ENCODE measurements around the gene ERCC6L2.

Gene ERCC6L2

GRCh38 chr9:95874303-95874988 lies 1.0 kb upstream of the ERCC6L2 start:
- Histone ChIP-seq H3K23ac (ENCODE audit: low read length) (no peak overlapping the region), H2BK15ac (replicated peaks; ENCODE audit: low read depth) (no peak overlapping the region), H3K79me1 (ENCODE audit: low read length) (peaks cover 7% of the 10 kb centered on the region), H3K18ac (ENCODE audit: low read length) (peak overlapping the region; percentile 55), H2AK5ac (ENCODE audit: low read length) (no peak overlapping the region), H3K9ac (ENCODE audit: low read length) (peak overlapping the region; percentile 92), H2BK120ac (ENCODE audit: low read depth, low read length) (peak overlapping the region; percentile 67), H4K8ac (ENCODE audit: low read depth, low read length) (no peak overlapping the region), H3K56ac (ENCODE audit: low read length) (peak overlapping the region; percentile 93), H3K27ac (ENCODE audit: low read depth, low read length) (no peak overlapping the region), H3K27me3 (ENCODE audit: insufficient read depth, low read length, poor library complexity) (no peaks in the 10 kb centered on the region), H3K4me1 (ENCODE audit: control insufficient read depth, low read depth, low read length) (no peaks in the 10 kb centered on the region), H3K4ac (ENCODE audit: low read depth, low read length) (peak overlapping the region; percentile 88), H3K79me2 (ENCODE audit: control insufficient read depth, insufficient read depth, low read length) (peaks cover 2% of the 10 kb centered on the region), H3K36me3 (ENCODE audit: control insufficient read depth, insufficient read depth, low read length) (no peaks in the 10 kb centered on the region), H4K5ac (ENCODE audit: low read length) (no peak overlapping the region), H2BK5ac (ENCODE audit: low read length) (no peak overlapping the region), H3K4me3 (ENCODE audit: low read length) (peak overlapping the region; percentile 84), H3K4me2 (ENCODE audit: low read length) (peak overlapping the region; percentile 53)
- WGBS (ENCODE audit: extremely low coverage, insufficient coverage, low lambda C conversion rate): no CpG with 5 or more reads among the region's 10 CpGs
- DNase-seq: peak; percentile 37

GRCh38 chr9:95874989-95875304 lies 544 bp upstream of the ERCC6L2 start:
- H3K79me2 ChIP-seq (ENCODE audit: control insufficient read depth, insufficient read depth, low read length): peaks cover 2% of the 10 kb centered on the region
- peak overlapping the region; percentile 53 for H3K4me2 ChIP-seq (ENCODE audit: low read length)
- H2BK5ac ChIP-seq (ENCODE audit: low read length): peak overlapping the region; percentile 39
- peak overlapping the region; percentile 55 for H3K18ac ChIP-seq (ENCODE audit: low read length)
- peak overlapping the region; percentile 93 for H3K56ac ChIP-seq (ENCODE audit: low read length)
- WGBS (ENCODE audit: extremely low coverage, insufficient coverage, low lambda C conversion rate): no CpG with 5 or more reads among the region's 20 CpGs
- H3K27ac ChIP-seq (ENCODE audit: low read depth, low read length): peak overlapping the region; percentile 31
- H2BK120ac ChIP-seq (ENCODE audit: low read depth, low read length): peak overlapping the region; percentile 74
- peak overlapping the region; percentile 92 for H3K9ac ChIP-seq (ENCODE audit: low read length)
- H3K36me3 ChIP-seq (ENCODE audit: control insufficient read depth, insufficient read depth, low read length): no peaks in the 10 kb centered on the region
- H3K27me3 ChIP-seq (ENCODE audit: insufficient read depth, low read length, poor library complexity): no peaks in the 10 kb centered on the region
- no peak for DNase-seq
- H2BK15ac ChIP-seq (replicated peaks; ENCODE audit: low read depth): no peak overlapping the region
- H3K4me1 ChIP-seq (ENCODE audit: control insufficient read depth, low read depth, low read length): no peaks in the 10 kb centered on the region
- peak overlapping the region; percentile 88 for H3K4ac ChIP-seq (ENCODE audit: low read depth, low read length)
- no peak overlapping the region for H3K23ac ChIP-seq (ENCODE audit: low read length)
- H4K8ac ChIP-seq (ENCODE audit: low read depth, low read length): peak overlapping the region; percentile 92
- H3K4me3 ChIP-seq (ENCODE audit: low read length): peak overlapping the region; percentile 84
- H4K5ac ChIP-seq (ENCODE audit: low read length): no peak overlapping the region
- no peak overlapping the region for H2AK5ac ChIP-seq (ENCODE audit: low read length)
- H3K79me1 ChIP-seq (ENCODE audit: low read length): peaks cover 7% of the 10 kb centered on the region

- Histone ChIP-seq H3K4me2 (ENCODE audit: low read length) (no peak overlapping the region), H3K79me1 (ENCODE audit: low read length) (peaks cover 7% of the 10 kb centered on the region), H2BK15ac (replicated peaks; ENCODE audit: low read depth) (no peak overlapping the region), H2AK5ac (ENCODE audit: low read length) (no peak overlapping the region), H3K4ac (ENCODE audit: low read depth, low read length) (peak overlapping the region; percentile 17), H3K9ac (ENCODE audit: low read length) (no peak overlapping the region), H3K27ac (ENCODE audit: low read depth, low read length) (peak overlapping the region; percentile 95), H4K8ac (ENCODE audit: low read depth, low read length) (no peak overlapping the region), H3K36me3 (ENCODE audit: control insufficient read depth, insufficient read depth, low read length) (no peaks in the 10 kb centered on the region), H2BK5ac (ENCODE audit: low read length) (peak overlapping the region; percentile 90), H3K4me1 (ENCODE audit: control insufficient read depth, low read depth, low read length) (no peaks in the 10 kb centered on the region), H2BK120ac (ENCODE audit: low read depth, low read length) (no peak overlapping the region), H3K79me2 (ENCODE audit: control insufficient read depth, insufficient read depth, low read length) (peaks cover 5% of the 10 kb centered on the region), H3K27me3 (ENCODE audit: insufficient read depth, low read length, poor library complexity) (no peaks in the 10 kb centered on the region), H3K56ac (ENCODE audit: low read length) (no peak overlapping the region), H3K4me3 (ENCODE audit: low read length) (no peak overlapping the region), H4K5ac (ENCODE audit: low read length) (no peak overlapping the region), H3K18ac (ENCODE audit: low read length) (peak overlapping the region; percentile 25), H3K23ac (ENCODE audit: low read length) (peak overlapping the region; percentile 97)
- no CpG with 5 or more reads among the region's 9 CpGs for WGBS (ENCODE audit: extremely low coverage, insufficient coverage, low lambda C conversion rate)
- DNase-seq: no peak
These were observed 600 bp downstream of the ERCC6L2 start for GRCh38 chr9:95876138-95876444.

- peak; percentile 28 for DNase-seq
- H3K79me1 ChIP-seq (ENCODE audit: low read length): peaks cover 7% of the 10 kb centered on the region
- H2AK5ac ChIP-seq (ENCODE audit: low read length): no peak overlapping the region
- no peaks in the 10 kb centered on the region for H3K36me3 ChIP-seq (ENCODE audit: control insufficient read depth, insufficient read depth, low read length)
- H3K56ac ChIP-seq (ENCODE audit: low read length): no peak overlapping the region
- no peak overlapping the region for H2BK15ac ChIP-seq (replicated peaks; ENCODE audit: low read depth)
- H3K4me2 ChIP-seq (ENCODE audit: low read length): no peak overlapping the region
- H4K8ac ChIP-seq (ENCODE audit: low read depth, low read length): no peak overlapping the region
- no peak overlapping the region for H2BK5ac ChIP-seq (ENCODE audit: low read length)
- H3K23ac ChIP-seq (ENCODE audit: low read length): no peak overlapping the region
- no peak overlapping the region for H4K5ac ChIP-seq (ENCODE audit: low read length)
- H3K27me3 ChIP-seq (ENCODE audit: insufficient read depth, low read length, poor library complexity): no peaks in the 10 kb centered on the region
- no peak overlapping the region for H3K4ac ChIP-seq (ENCODE audit: low read depth, low read length)
- peaks cover 5% of the 10 kb centered on the region for H3K79me2 ChIP-seq (ENCODE audit: control insufficient read depth, insufficient read depth, low read length)
- H3K27ac ChIP-seq (ENCODE audit: low read depth, low read length): no peak overlapping the region
- no peaks in the 10 kb centered on the region for H3K4me1 ChIP-seq (ENCODE audit: control insufficient read depth, low read depth, low read length)
- no peak overlapping the region for H3K9ac ChIP-seq (ENCODE audit: low read length)
- no peak overlapping the region for H2BK120ac ChIP-seq (ENCODE audit: low read depth, low read length)
- WGBS (ENCODE audit: extremely low coverage, insufficient coverage, low lambda C conversion rate): no CpG with 5 or more reads among the region's 3 CpGs
- no peak overlapping the region for H3K18ac ChIP-seq (ENCODE audit: low read length)
- no peak overlapping the region for H3K4me3 ChIP-seq (ENCODE audit: low read length)
These were observed 1.1 kb downstream of the ERCC6L2 start for GRCh38 chr9:95876595-95876994.

- H3K4me2 ChIP-seq (ENCODE audit: low read length): no peak overlapping the region
- no peak overlapping the region for H3K4me3 ChIP-seq (ENCODE audit: low read length)
- H2AK5ac ChIP-seq (ENCODE audit: low read length): no peak overlapping the region
- no peak overlapping the region for H3K9ac ChIP-seq (ENCODE audit: low read length)
- H2BK120ac ChIP-seq (ENCODE audit: low read depth, low read length): no peak overlapping the region
- no peaks in the 10 kb centered on the region for H3K4me1 ChIP-seq (ENCODE audit: control insufficient read depth, low read depth, low read length)
- no peak overlapping the region for H2BK5ac ChIP-seq (ENCODE audit: low read length)
- no peak for DNase-seq
- no peak overlapping the region for H3K23ac ChIP-seq (ENCODE audit: low read length)
- H3K79me1 ChIP-seq (ENCODE audit: low read length): peaks cover 12% of the 10 kb centered on the region
- no peak overlapping the region for H3K56ac ChIP-seq (ENCODE audit: low read length)
- no peak overlapping the region for H2BK15ac ChIP-seq (replicated peaks; ENCODE audit: low read depth)
- no peaks in the 10 kb centered on the region for H3K27me3 ChIP-seq (ENCODE audit: insufficient read depth, low read length, poor library complexity)
- H4K5ac ChIP-seq (ENCODE audit: low read length): no peak overlapping the region
- no peak overlapping the region for H4K8ac ChIP-seq (ENCODE audit: low read depth, low read length)
- H3K79me2 ChIP-seq (ENCODE audit: control insufficient read depth, insufficient read depth, low read length): peaks cover 7% of the 10 kb centered on the region
- no peak overlapping the region for H3K4ac ChIP-seq (ENCODE audit: low read depth, low read length)
- no peak overlapping the region for H3K27ac ChIP-seq (ENCODE audit: low read depth, low read length)
- no peak overlapping the region for H3K18ac ChIP-seq (ENCODE audit: low read length)
- no CpG with 5 or more reads among the region's 1 CpG for WGBS (ENCODE audit: extremely low coverage, insufficient coverage, low lambda C conversion rate)
- H3K36me3 ChIP-seq (ENCODE audit: control insufficient read depth, insufficient read depth, low read length): peaks cover 2% of the 10 kb centered on the region
These were observed 2.5 kb downstream of the ERCC6L2 start for GRCh38 chr9:95877984-95878383.

GRCh38 chr9:95879591-95879990 lies 4.1 kb downstream of the ERCC6L2 start:
- Histone ChIP-seq H3K79me2 (ENCODE audit: control insufficient read depth, insufficient read depth, low read length) (peaks cover 6% of the 10 kb centered on the region), H4K8ac (ENCODE audit: low read depth, low read length) (no peak overlapping the region), H3K23ac (ENCODE audit: low read length) (no peak overlapping the region), H2BK15ac (replicated peaks; ENCODE audit: low read depth) (no peak overlapping the region), H2AK5ac (ENCODE audit: low read length) (no peak overlapping the region), H3K27me3 (ENCODE audit: insufficient read depth, low read length, poor library complexity) (no peaks in the 10 kb centered on the region), H3K4ac (ENCODE audit: low read depth, low read length) (no peak overlapping the region), H3K27ac (ENCODE audit: low read depth, low read length) (no peak overlapping the region), H3K4me3 (ENCODE audit: low read length) (no peak overlapping the region), H3K4me2 (ENCODE audit: low read length) (no peak overlapping the region), H3K18ac (ENCODE audit: low read length) (no peak overlapping the region), H2BK120ac (ENCODE audit: low read depth, low read length) (no peak overlapping the region), H3K79me1 (ENCODE audit: low read length) (peaks cover 10% of the 10 kb centered on the region), H3K36me3 (ENCODE audit: control insufficient read depth, insufficient read depth, low read length) (peaks cover 2% of the 10 kb centered on the region), H3K4me1 (ENCODE audit: control insufficient read depth, low read depth, low read length) (no peaks in the 10 kb centered on the region), H3K9ac (ENCODE audit: low read length) (no peak overlapping the region), H4K5ac (ENCODE audit: low read length) (no peak overlapping the region), H3K56ac (ENCODE audit: low read length) (no peak overlapping the region), H2BK5ac (ENCODE audit: low read length) (no peak overlapping the region)
- DNase-seq: no peak
